HG03039 (cell line): ENCODE data around the gene PHKA2.

Experiments
- ATAC-seq: cut with Tn5 transposase; IDR thresholded peaks from one replicate; pipeline ENCODE4 v1.9.1; 2021; ENCODE audit warnings: mild to moderate bottlenecking, moderate library complexity; ENCODE audit not compliant: unreplicated experiment

The PHKA2 gene

DNA sequence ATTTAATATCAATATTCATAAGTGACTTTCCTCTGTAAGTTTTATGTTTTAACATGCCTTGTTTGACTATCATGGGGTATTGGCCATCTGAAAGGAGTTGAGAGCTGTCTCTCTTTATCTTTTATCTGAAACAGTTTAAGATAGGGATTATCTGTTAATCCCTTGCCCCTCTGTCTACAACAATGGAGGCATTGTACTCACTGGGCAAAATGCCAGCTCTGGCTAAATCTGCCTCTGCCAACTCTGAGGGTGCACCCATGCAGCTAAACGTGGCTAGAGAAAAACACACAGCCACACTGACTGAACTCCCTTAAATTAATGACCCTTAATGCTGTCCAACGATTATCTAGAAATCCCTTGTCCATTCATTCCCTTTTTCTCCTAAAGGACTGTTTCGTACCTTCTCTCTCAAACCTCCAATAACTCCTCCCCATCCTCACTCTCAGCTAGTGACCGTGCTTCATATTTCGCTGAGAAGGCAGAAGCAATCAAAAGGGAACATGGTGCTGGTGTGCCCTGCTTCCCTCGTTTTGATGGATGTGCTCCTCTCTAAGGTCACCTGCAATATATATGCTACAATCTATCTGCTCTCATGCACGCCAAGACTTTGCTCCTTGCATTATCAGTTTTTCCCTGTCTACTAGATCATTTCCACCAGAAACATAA, 10.3 kb downstream of the PHKA2 start:
- no peak for ATAC-seq

DNA sequence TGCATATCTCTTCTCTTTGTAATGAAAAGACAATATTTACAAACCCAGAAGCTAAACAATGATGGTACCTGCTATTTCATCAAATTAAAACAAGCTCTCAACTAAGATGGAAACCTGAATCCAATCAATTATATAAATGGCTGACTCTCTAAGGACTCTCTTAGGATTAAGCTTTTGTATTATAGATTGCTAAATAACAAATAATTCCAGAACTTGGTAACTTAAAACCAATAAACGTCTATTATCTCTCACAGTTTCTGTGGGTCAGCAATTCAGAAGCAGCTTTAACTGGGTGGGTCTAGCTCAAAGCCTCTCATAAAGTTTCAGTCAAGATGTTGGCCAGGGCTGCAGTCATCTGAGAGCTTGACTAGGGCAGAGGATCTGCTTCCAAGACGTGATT, 12.4 kb downstream of the PHKA2 start:
- no peak for ATAC-seq

DNA sequence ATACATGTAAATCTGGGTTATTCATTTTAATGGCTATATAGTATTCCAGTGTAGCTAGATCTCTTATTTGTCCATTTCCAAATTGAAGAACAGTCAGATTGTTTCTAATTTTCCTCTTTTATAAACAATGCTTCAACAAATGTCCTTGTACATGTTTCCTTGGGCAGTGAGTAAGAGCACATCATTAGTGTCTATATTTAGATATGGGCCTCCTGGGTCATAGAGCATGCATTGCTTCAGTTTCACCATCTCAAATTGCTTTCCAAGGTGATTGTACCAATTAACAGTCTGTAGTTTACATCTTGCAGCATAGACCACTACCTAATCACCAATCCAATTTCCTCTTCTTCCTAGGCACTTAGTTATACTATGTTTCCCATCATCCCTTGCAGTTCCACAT, 13.4 kb downstream of the PHKA2 start:
- no peak for ATAC-seq

DNA sequence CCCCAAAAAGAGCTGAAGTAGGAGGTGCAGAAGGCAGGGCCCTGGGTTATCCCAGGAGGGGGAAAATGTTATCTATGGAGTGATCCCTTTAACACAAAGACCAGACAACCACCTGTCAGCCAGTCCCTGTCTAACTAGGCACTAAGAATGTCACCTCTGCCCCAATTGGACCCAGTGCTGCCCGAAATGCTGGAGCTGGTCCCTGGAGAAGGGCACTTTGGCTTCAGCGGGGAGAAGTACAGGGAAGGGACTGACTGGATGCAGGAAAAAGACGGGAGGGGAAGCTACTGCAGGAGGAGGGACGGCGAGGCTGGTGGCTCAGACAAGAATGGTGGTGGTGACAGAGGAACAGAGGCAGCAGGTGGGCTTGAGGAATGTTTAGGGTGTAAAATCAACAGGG, 17.3 kb downstream of the PHKA2 start:
- ATAC-seq = no peak

DNA sequence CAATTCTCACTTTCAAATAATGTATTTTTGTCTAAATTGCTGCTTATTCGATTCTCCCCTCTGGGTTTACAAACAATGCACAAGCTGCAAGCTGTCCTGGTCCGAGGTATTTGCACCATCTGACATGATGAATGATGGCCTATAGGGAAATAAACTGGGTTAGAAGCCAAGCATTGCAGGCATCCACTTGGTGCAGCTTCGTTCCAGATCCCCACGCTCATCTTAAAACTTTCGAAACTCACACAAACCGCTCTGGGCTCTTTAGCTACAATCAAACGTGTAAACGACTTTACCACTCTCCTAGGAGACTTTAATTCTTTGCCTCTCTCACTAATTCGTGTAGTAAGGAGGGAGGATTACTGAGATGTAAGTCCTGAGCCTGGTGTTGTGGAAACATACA, 19.0 kb downstream of the PHKA2 start:
- no peak for ATAC-seq

DNA sequence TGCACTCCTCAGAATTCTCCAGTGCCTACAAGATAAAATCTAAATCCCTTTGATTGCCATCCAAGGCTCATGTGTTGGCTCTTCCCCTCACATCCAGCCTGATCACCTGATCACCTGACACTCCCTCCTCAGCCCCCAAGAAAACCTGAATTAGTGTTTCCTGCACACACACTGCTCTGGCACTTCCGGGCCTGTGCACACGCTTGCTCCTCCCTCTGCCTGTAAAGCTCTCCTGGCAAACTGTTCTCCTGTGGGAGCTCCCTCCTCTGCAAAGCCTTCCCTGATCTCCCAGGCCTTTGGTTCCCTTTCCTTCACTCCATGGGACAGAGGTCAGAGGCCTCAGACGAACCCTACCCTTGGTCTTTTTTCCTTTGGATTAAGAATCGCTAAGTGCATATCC, 19.9 kb downstream of the PHKA2 start:
- ATAC-seq = no peak

DNA sequence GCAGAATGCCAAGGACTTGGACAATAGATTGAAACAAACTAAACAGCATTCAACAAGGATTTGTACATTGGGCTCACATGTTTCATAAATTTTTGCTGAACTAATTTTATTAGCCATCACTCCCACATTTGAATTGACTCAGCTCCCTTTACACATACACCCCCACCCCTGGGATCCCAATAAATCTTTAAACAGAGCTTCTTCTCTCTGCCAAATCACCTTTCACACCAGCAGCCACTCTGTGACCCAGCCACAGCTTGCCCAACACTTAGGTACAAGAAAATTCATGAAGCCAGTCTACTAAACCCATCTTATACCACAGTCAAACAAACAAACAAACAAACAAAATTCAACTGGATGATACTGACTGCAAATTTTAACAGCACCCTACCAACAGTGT, 21.6 kb downstream of the PHKA2 start:
- no peak for ATAC-seq

DNA sequence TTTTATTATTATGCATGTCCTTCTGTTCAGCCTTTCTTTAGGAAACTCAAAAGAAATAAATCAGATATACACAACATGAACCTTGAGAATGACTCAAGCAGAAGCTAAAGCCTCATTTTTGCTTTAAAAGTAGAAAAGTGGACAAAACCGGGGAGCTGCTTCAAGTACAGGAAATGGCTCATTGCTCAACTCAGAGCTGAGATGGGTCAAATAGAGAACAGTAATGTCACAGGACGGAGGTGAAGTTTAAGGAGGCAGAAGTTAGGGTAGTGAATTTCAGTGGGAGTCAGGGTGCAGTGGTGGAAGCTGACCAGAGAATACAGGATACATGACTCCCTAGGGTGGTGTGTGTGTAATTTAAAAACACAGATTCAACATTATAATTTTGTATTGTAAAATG, 22.2 kb downstream of the PHKA2 start:
- no peak for ATAC-seq

DNA sequence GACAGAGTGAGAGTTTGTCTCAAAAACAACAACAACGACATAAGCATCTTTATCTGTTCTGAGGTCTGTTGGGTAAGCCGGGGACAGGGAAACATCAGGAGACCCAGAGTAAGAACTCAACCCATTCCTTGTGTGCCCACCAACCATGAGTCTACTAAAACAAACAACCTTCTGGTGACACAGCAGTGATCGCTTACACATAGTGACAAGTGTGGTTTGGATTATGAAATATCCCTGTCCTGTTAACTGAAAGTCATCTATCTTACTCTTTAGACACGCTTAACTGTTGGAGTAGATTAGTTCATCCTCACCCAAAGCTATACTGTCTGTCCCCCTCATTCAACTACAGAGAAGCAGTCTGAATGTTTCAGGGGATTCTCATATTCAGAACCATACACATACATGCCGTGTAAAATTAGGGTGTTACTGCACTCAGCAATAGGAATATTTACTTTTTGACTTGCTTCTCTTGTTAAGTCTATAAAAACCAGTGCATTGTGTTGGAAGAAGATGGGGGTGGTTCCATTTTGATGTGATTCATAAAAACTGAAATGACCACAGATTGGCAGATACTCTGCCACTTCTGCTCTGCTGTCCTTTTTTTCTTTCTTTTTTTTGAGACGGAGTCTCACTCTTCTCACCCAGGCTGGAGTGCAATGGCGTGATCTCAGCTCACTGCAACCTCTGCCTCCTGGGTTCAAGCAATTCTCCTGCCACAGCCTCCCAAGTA, 27.4 kb downstream of the PHKA2 start:
- no peak for ATAC-seq

DNA sequence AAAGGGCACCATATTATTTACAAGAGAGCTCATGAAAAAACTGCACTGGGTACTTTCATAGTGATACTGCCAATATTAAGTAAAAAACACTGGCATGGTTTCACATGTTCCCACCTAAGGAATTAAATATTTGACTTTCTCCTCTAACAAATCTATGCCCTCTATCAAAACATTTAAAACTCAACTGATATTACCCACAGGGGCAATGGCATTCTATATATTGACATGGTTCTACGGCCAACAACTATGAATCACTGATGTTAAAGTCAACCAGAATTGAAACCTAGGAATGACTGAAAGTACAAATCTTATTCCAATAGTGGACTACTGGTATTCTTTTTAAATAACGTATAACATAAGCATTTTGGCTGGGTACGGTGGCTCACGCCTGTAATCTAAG, 28.2 kb downstream of the PHKA2 start:
- no peak for ATAC-seq

DNA sequence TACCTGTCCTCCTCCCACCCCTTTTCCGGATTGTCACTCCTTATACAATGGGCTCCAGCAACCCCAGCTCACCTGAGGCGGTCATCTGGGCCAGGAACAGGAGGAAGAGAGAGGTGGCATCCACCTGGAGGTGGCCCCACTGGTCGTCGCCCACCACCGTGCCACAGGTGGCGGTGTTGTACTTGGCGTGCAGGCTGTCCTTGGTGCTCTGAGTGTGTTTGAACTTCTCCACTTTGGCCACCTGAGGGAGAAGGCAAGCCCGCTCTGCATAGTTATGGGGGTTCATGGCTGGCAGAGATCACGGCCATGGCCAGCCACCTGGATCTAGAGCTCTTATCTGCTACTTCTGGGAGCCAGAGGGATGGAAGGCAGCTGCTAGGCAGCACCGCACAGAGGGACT, 32.9 kb downstream of the PHKA2 start:
- ATAC-seq = no peak

DNA sequence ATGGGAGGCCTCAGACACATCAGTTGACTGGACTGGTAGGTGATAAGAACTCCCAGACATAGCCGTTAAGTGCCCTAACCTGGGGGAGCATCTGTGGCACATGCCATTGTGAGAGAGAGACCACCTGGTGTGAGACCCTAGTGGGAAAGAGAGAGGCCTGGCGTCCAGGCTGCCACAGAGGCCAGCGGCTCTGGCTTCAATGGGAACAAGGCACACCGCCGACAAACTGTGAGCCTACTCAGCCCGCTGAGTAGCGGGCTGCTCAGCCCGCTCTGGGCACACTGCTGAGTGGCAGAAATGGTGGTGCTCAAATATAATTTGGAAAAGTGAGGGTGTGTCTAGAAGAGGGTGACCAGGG, 34.0 kb downstream of the PHKA2 start:
- no peak for ATAC-seq

DNA sequence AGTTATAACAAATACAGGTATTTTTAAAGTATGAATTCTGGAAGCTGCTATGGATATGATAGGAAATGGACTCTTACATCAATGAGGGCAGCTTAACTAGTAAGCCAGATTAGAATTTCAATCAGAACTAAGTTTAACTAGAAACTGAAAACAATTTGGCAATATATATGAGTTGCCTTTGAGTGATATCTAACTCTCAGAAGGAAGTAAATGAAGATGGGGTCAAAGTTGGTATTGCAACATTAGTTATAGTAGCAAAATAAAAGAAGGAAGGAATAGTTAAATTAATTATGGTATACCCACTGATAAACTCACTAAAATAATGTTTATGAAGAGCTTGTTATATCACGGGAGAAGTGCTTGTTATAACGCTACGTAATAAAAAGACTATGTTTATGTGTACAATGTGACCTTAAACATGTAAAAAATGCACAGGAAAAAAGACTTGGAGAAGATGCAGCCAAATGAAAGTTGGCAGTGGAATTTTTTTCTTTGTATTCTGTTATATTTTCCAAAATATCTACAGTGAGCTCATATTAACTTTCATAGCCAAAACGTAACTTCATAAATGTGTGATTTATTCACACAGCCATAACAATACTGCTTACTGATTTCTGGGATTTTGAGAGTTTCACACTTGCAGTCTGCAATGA, 34.5 kb downstream of the PHKA2 start:
- ATAC-seq = no peak

DNA sequence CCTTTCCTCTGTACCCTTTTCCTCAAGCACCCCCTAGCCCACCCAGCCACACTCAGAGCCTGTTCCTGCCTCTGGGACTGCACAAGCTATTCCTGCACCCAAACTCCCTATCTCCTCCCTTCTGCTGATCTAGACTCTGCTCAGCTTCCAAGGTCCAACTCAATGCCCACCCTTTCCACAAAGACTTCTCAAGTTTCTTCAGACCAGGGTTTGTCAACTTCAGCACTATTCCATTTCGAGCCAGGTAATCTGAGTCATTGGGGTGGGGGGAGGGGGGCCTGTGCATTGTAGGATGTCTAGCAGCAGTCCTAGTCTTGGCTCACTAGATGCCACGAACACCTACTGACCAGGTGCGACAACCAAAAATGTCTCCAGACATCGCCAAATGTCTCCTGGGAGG, 37.3 kb downstream of the PHKA2 start:
- ATAC-seq = no peak

DNA sequence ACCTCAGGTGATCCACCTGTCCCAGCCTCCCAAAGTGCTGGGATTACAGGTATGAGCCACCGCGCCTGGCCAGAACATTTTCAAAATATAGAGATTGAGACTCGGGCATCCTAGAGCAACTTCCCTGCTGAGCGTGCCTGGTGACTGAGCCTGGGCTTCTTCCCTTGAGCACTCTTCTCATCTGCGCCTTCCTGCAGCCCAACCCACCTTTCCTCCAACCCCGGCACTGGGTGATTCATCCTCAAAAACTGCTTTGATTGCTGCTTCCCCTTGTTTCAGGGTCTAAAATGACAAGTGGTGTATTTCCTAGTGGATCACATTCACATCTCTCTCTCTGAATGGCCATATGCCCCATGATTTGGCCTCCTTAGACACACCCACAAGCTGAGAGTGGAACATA, 37.8 kb downstream of the PHKA2 start:
- no peak for ATAC-seq

DNA sequence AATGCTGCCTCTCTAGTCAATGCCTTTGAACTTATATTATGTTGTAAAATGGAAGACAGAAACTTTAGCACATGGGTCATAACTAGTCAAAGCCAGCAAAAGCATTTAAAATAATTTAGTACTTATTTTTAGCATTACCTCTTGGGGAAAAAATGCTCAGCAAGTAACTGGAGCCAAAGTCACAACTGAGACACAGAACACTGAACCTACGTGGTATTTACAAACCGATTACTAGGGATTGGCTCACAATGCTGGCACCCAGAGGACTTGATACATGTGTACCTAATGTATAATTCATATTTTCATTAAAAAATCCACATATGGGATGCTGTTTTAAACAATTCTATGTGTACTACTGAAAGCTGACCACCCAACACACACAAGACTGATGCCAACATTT, 38.4 kb downstream of the PHKA2 start:
- no peak for ATAC-seq

DNA sequence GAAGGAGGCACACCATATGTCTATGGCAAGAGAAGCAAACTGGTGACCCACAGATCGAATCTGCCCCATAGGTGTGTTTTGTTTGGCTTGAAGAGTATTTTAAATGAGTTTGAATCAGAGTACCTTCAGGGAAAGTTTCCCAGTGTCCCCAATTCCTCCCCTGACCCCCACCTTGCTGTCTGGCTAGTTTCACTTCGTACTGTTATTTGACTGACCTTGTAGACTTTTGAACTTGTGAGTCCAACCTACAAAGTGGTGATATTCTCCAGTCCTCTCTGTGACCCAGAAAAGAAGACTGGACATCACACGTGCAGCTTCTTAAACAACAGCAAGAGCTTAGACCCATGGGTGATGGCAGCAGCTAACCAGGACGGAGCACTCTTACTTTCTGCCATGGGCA, 39.4 kb downstream of the PHKA2 start:
- ATAC-seq = no peak

DNA sequence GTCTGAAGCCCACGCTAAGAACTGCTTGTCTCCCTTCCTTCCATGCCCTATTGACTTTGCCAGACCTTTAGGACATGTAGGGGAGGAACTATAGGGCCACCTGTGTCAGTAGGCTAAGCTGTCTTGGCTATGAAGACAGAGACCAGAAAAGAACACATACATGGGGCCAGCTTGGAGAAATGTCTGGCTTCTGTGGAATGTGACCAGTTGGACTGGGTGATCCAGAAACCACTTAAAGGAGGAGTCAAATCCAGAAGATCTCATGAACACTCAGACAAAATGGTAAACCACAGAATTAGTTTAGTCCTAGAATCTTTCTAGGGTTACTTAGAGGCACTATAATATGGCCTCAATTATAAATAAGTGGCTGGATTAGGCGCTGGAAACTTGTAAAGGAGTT, 42.0 kb downstream of the PHKA2 start:
- ATAC-seq = no peak

DNA sequence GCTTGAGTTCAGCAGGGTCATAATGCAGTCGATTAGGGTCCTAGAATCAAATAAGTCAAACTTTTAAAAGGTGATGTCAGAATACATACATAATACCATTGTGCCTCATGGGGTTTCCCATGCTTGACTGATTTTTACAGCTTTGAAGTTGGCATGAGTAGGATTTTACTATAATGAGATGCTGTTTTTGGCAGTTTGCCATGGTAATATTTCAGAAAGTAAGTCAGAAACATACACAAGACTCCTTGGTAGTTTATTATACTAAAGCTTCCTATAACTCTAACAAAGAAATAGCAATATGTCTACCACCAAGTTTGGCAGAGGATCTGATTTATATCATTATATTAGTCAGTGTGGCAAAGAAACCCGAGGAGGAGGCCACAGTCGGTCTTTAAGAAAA, 45.2 kb downstream of the PHKA2 start:
- ATAC-seq = no peak

DNA sequence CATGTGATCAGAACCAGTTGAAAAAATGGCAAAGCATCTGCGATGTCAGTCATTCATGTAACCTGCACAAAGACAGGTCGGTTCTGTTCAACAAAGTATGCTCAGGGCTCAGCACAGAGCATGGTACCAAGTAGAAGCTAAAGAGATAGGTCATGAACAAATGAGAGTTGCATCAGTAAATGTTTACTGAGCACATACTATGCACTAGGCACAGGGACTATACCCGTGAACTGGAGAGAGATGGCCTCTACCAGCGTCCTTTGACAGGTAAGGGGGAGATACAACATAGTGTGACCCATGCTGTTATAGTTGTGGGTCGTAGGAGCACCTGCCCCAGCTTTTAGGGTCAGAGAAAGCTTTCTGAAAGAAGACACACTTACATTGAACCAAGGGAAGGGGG, 46.7 kb downstream of the PHKA2 start:
- ATAC-seq = no peak

DNA sequence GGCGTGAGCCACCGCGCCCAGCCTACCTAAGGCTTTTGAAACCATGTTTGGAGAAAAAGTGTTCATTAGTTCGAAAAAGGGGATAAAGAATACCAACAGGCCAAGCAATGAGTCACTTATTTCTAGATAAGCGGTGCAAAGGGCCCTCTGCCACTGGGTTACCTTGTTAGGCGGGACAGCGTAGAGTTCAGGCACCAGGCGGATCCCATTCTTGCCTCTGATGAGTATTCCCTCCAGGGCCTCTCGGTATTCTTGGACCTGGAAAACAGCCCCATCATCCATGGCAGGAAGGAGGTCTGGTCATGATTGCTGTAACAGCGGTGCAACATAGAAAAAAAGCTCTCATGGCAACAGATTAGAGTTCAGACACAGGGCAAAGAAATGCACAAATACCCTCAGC, 48.0 kb downstream of the PHKA2 start:
- no peak for ATAC-seq

DNA sequence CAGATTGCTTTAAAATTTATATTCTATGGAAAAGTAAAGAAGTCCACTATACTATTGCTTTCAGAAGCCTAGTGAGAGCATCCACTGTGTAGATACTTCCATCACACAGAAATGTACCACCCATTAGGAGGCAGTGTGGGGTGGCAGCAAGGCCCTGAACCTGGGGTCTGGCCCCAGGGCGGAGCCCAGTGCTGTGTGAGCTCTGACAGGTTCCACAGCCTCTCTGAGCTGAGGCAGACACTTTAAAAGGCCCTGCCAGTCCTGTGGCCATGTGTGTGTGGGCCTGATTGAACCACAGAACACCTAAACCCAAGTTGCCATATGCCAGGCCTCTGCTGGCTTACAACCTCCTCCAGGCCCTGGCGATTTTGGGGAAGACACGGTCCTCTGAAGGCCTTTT, 49.2 kb downstream of the PHKA2 start:
- no peak for ATAC-seq

DNA sequence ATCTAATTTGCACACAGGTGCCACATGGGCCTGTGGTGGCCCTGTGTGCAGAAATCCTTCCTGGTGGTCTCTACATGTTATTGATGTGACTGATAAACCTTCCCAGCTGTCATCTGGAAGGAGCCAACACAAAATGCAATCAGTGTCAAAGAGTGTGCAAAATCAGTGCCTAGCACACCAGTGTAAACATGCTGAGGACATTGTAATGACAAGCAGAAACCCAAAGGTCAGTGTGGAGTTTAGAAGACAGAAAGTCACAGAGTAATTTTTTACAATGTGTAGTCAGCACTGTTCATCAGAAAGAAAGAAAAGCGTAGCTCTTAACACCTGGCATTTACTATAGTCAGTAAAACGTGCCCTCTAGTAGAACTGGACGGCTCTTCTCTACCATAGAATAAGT, 50.3 kb downstream of the PHKA2 start:
- no peak for ATAC-seq
